IMR-90 (cell line): Measurements from ENCODE around the gene RER1.

Source experiments
- BHLHE40 ChIP-seq: fragments of 150-350 bp; IDR thresholded peaks from 2 replicates; pipeline ENCODE4 v1.6.1; 2016; ENCODE audit warnings: mild to moderate bottlenecking, low read depth, low read length
- CEBPB ChIP-seq: IDR thresholded peaks from 2 replicates; pipeline ENCODE4 v1.6.1; 2012; ENCODE audit warnings: low read depth, low read length, improper control_type of control experiment
- CHD1 ChIP-seq: IDR thresholded peaks from 2 replicates; pipeline ENCODE4 v1.6.1; 2012; ENCODE audit warnings: low read depth, low read length, improper control_type of control experiment
- CTCF ChIP-seq: conservative IDR thresholded peaks from 2 replicates; pipeline ENCODE4 v1.5.1; 2012; ENCODE audit warnings: mild to moderate bottlenecking, low read depth, low read length, improper control_type of control experiment
- MAFK ChIP-seq: IDR thresholded peaks from 2 replicates; pipeline ENCODE4 v1.6.1; 2012; ENCODE audit warnings: low read depth, low read length, improper control_type of control experiment
- MAZ ChIP-seq: IDR thresholded peaks from 2 replicates; pipeline ENCODE4 v1.6.1; 2012; ENCODE audit warnings: low read depth, mild to moderate bottlenecking, low read length, improper control_type of control experiment, moderate library complexity, borderline replicate concordance
- MXI1 ChIP-seq: IDR thresholded peaks from 2 replicates; pipeline ENCODE4 v1.6.1; 2012; ENCODE audit warnings: low read depth, mild to moderate bottlenecking, low read length, moderate library complexity, borderline replicate concordance
- NFE2L2 ChIP-seq: fragments of 150-350 bp; IDR thresholded peaks from 2 replicates; pipeline ENCODE4 v1.6.1; 2016; ENCODE audit warnings: low read depth, mild to moderate bottlenecking, low read length
- POLR2A ChIP-seq: IDR thresholded peaks from 2 replicates; pipeline ENCODE4 v1.6.1; 2012; ENCODE audit warnings: mild to moderate bottlenecking, low read depth, low read length
- RAD21 ChIP-seq: IDR thresholded peaks from 2 replicates; pipeline ENCODE4 v1.6.1; 2012; ENCODE audit warnings: low read length, improper control_type of control experiment
- RCOR1 ChIP-seq: IDR thresholded peaks from 2 replicates; pipeline ENCODE4 v1.6.1; 2012; ENCODE audit warnings: mild to moderate bottlenecking, low read length, improper control_type of control experiment; ENCODE audit not compliant: insufficient replicate concordance
- RFX5 ChIP-seq: IDR thresholded peaks from 2 replicates; pipeline ENCODE4 v1.8.0; 2012; ENCODE audit warnings: low read depth, mild to moderate bottlenecking, low read length, moderate library complexity
- SMC3 ChIP-seq: fragments of 150-350 bp; IDR thresholded peaks from 2 replicates; pipeline ENCODE4 v1.6.1; 2016; ENCODE audit warnings: low read depth, mild to moderate bottlenecking, antibody characterized with exemption, low read length, moderate library complexity
- USF2 ChIP-seq: fragments of 150-350 bp; IDR thresholded peaks from 2 replicates; pipeline ENCODE4 v1.6.1; 2017; ENCODE audit warnings: mild to moderate bottlenecking, antibody characterized with exemption, low read length, low read depth

- TF ChIP-seq CTCF, result no peak
- TF ChIP-seq POLR2A, result no peak
- TF ChIP-seq MAZ, result no peak
- no peak for TF ChIP-seq RCOR1
- TF ChIP-seq USF2, result no peak
- no peak for TF ChIP-seq RFX5
- TF ChIP-seq SMC3, result no peak
- no peak for TF ChIP-seq NFE2L2
- no peak for TF ChIP-seq CEBPB
- TF ChIP-seq RAD21, result no peak
- no peak for TF ChIP-seq BHLHE40
- TF ChIP-seq MXI1, result no peak
- TF ChIP-seq CHD1, result no peak
- no peak for TF ChIP-seq MAFK
Observed at GRCh38 chr1:2399890-2400575, 8.4 kb downstream of the RER1 start.
